ENCODE measurements around the gene ATP4A. TPM values are rescaled to one million over a fixed set of nuclear protein-coding genes. Genes with fewer than 3 reads are reported as not detected.

ATP4A gene
- total RNA-seq, 2 donors from 2014 or later: 0.18 TPM; not detected in 1

DNA sequence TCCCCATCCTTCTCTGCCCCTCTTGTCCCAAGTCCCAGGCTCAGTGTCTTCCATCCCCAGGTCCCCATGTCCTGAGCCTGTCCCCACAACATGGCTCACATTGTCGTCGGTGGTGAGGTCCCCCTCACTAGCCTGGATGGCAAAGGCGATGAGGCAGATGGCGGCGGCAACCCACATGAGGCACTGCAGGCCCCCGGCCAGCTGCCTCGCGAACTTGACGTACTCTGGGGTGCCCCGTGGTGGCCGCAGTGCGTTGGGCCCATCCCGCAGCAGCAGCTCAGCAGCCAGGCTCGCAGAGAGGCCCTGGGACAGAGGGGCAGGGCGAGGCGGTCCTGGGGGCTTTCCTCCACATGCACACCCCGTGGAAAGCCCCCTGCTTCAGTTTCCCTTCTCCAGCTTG, 1.1 kb downstream of the ATP4A start:
- no peaks in the 10 kb centered on the region for H3K9me3 ChIP-seq (ENCODE audit: control insufficient read depth, low read length)
- whole genome bisulfite sequencing, 2 experiments (ENCODE audit: insufficient coverage in 1 of 2, insufficient read length in 1 of 2): 76 to 84% methylated on average over 3 to 17 of the region's 17 CpGs
- no peaks in the 10 kb centered on the region for H3K4me1 ChIP-seq (ENCODE audit: control insufficient read depth, insufficient read depth, low read length)
- H3K36me3 ChIP-seq (ENCODE audit: control insufficient read depth, insufficient read depth, low read length): no peaks in the 10 kb centered on the region
- peaks cover 61% of the 10 kb centered on the region for H3K27me3 Mint-ChIP-seq (ENCODE audit: insufficient read depth)
- H3K36me3 Mint-ChIP-seq (ENCODE audit: low read depth): no peaks in the 10 kb centered on the region
- H3K27me3 ChIP-seq (ENCODE audit: control insufficient read depth, insufficient read depth, low read length, poor library complexity, severe bottlenecking): peaks cover 24% of the 10 kb centered on the region
- H3K9ac ChIP-seq (ENCODE audit: extremely low read depth, low read length, poor library complexity, severe bottlenecking): no peak overlapping the region
- TF ChIP-seq, protein P1, sequence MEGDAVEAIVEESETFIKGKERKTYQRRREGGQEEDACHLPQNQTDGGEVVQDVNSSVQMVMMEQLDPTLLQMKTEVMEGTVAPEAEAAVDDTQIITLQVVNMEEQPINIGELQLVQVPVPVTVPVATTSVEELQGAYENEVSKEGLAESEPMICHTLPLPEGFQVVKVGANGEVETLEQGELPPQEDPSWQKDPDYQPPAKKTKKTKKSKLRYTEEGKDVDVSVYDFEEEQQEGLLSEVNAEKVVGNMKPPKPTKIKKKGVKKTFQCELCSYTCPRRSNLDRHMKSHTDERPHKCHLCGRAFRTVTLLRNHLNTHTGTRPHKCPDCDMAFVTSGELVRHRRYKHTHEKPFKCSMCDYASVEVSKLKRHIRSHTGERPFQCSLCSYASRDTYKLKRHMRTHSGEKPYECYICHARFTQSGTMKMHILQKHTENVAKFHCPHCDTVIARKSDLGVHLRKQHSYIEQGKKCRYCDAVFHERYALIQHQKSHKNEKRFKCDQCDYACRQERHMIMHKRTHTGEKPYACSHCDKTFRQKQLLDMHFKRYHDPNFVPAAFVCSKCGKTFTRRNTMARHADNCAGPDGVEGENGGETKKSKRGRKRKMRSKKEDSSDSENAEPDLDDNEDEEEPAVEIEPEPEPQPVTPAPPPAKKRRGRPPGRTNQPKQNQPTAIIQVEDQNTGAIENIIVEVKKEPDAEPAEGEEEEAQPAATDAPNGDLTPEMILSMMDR (conservative IDR thresholded peaks at IDR 0.05): no peak
- no peaks in the 10 kb centered on the region for H3K4me1 Mint-ChIP-seq
- DNase-seq: no peak
- no peak overlapping the region for H3K27ac Mint-ChIP-seq
- H3K4me3 Mint-ChIP-seq: no peak overlapping the region
- H3K27ac ChIP-seq (ENCODE audit: low read depth, low read length): no peak overlapping the region
- no peak overlapping the region for H3K4me3 ChIP-seq (ENCODE audit: low read length)
- H3K9me3 Mint-ChIP-seq: no peaks in the 10 kb centered on the region

DNA sequence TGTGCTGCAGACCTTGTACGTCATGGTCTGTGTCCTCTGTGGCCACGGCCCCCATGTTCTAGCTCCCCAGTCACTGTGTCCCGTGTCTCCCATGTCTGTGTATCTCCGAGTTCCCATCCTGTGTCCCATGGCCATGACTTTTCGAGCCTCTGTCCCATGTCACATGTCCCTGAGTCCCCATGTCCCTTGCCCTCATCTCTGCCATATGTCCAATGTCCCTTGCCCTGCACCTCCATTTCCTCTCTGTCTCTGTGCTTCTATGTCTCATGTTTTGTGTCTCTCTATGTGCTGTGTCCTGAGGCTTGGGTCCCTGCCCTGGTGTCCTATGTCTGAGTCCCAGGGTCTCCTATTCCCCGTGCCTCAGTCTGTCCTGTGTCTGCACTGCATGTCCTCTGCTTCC, 2.0 kb downstream of the ATP4A start:
- H3K9me3 ChIP-seq (ENCODE audit: control insufficient read depth, low read length): no peaks in the 10 kb centered on the region
- 91 to 92% methylated on average over 5 to 6 of the region's 6 CpGs for WGBS, 2 experiments (ENCODE audit: insufficient coverage in 1 of 2, insufficient read length in 1 of 2)
- no peaks in the 10 kb centered on the region for H3K4me1 ChIP-seq (ENCODE audit: control insufficient read depth, insufficient read depth, low read length)
- no peaks in the 10 kb centered on the region for H3K36me3 ChIP-seq (ENCODE audit: control insufficient read depth, insufficient read depth, low read length)
- no peaks in the 10 kb centered on the region for H3K9me3 Mint-ChIP-seq
- H3K27me3 Mint-ChIP-seq (ENCODE audit: insufficient read depth): peaks cover 69% of the 10 kb centered on the region
- H3K4me3 ChIP-seq (ENCODE audit: low read length): no peak overlapping the region
- no peaks in the 10 kb centered on the region for H3K4me1 Mint-ChIP-seq
- H3K27ac ChIP-seq (ENCODE audit: low read depth, low read length): no peak overlapping the region
- H3K27me3 ChIP-seq (ENCODE audit: control insufficient read depth, insufficient read depth, low read length, poor library complexity, severe bottlenecking): peaks cover 33% of the 10 kb centered on the region
- no peak overlapping the region for H3K27ac Mint-ChIP-seq
- H3K9ac ChIP-seq (ENCODE audit: extremely low read depth, low read length, poor library complexity, severe bottlenecking): no peak overlapping the region
- TF ChIP-seq, protein P1 (conservative IDR thresholded peaks at IDR 0.05): no peak
- no peak overlapping the region for H3K4me3 Mint-ChIP-seq
- H3K36me3 Mint-ChIP-seq (ENCODE audit: low read depth): no peaks in the 10 kb centered on the region
- no peak for DNase-seq

DNA sequence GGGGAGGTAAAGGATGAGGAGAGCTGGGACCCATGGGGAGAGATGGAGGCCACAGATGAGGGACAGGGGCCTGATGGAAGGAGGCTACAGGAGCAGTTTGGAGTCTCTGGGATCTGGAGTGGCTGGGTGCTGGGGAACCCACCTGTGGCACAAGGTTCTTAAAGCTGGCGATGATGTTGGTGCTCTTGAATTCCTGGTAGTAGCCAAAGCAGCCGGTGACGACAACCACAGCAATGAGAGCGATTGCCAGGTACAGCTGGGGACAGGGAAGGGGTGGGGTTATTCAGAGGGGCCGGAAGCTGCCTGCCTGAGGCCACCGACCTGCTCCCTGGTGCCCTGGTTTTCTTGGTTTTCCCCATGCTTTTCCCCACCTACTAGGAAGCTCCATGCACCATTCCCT, 2.8 kb downstream of the ATP4A start:
- no peak for DNase-seq
- Mint-ChIP-seq H3K9me3 (no peaks in the 10 kb centered on the region), H3K4me3 (no peak overlapping the region), H3K4me1 (no peaks in the 10 kb centered on the region), H3K36me3 (ENCODE audit: low read depth) (no peaks in the 10 kb centered on the region), H3K27ac (no peak overlapping the region), H3K27me3 (ENCODE audit: insufficient read depth) (peaks cover 76% of the 10 kb centered on the region)
- H3K36me3 ChIP-seq (ENCODE audit: control insufficient read depth, insufficient read depth, low read length): no peaks in the 10 kb centered on the region
- no peaks in the 10 kb centered on the region for H3K9me3 ChIP-seq (ENCODE audit: control insufficient read depth, low read length)
- no peak overlapping the region for H3K9ac ChIP-seq (ENCODE audit: extremely low read depth, low read length, poor library complexity, severe bottlenecking)
- WGBS, 2 experiments (ENCODE audit: insufficient coverage in 1 of 2, insufficient read length in 1 of 2): 73 to 87% methylated on average over 3 to 6 of the region's 6 CpGs
- H3K27ac ChIP-seq (ENCODE audit: low read depth, low read length): no peak overlapping the region
- H3K4me3 ChIP-seq (ENCODE audit: low read length): no peak overlapping the region
- TF ChIP-seq, protein P1 (conservative IDR thresholded peaks at IDR 0.05): no peak
- no peaks in the 10 kb centered on the region for H3K4me1 ChIP-seq (ENCODE audit: control insufficient read depth, insufficient read depth, low read length)
- H3K27me3 ChIP-seq (ENCODE audit: control insufficient read depth, insufficient read depth, low read length, poor library complexity, severe bottlenecking): peaks cover 37% of the 10 kb centered on the region
